Muscle of leg (tissue), 11 donors: ENCODE measurements around the gene BUD13. TPM values are rescaled to one million over a fixed set of nuclear protein-coding genes. Genes with fewer than 3 reads are reported as not detected.
"Not testable (repeated sequence)": the region's sequence is repeated elsewhere in the genome, so short reads cannot be mapped to it uniquely, and the experiment has no call there.

Source experiments
- DNase-seq: peaks from one replicate; pipeline ENCODE4 v3.0.0; 2013
- H3K27ac ChIP-seq: one replicate; pipeline ENCODE4 v1.5.1; 2013; ENCODE audit warnings: mild to moderate bottlenecking, low read length, control low read depth
- H3K27me3 ChIP-seq: one replicate; pipeline ENCODE4 v1.6.1; 2013; ENCODE audit warnings: low read length; ENCODE audit not compliant: control insufficient read depth, insufficient read depth
- H3K36me3 ChIP-seq: one replicate; pipeline ENCODE4 v1.6.1; 2013; ENCODE audit warnings: low read length; ENCODE audit not compliant: control insufficient read depth, insufficient read depth
- H3K4me1 ChIP-seq: one replicate; pipeline ENCODE4 v1.6.1; 2013; ENCODE audit warnings: low read length; ENCODE audit not compliant: control insufficient read depth, insufficient read depth
- H3K4me3 ChIP-seq: one replicate; pipeline ENCODE4 v1.5.1; 2013; ENCODE audit warnings: low read length, control low read depth
- H3K9me3 ChIP-seq: replicated peaks from 2 replicates; pipeline ENCODE4 v1.6.1; 2013; ENCODE audit warnings: low read depth, low read length; ENCODE audit not compliant: control insufficient read depth
- WGBS: methylation state at CpG from one replicate; pipeline ENCODE4 v1.1.5; 2013; ENCODE audit warnings: missing lambda C conversion rate; ENCODE audit not compliant: insufficient coverage; 5-methylcytosine and 5-hydroxymethylcytosine counted together
- polyA plus RNA-seq, 8 donors: library from polyadenylated mRNA; unstranded; fragments of 120-200 nt; gene quantifications; one replicate each; pipeline versions ENCODE4 v1.2.1 to v1.2.3, GENCODE V29; 2013; ENCODE audit warnings: inconsistent platforms in 1 of 8, low replicate concordance in 1 of 8; ENCODE audit not compliant: insufficient read length in 8 of 8, insufficient read depth in 1 of 8
- total RNA-seq: library from RNA; stranded (reverse); fragments of 120-200 nt; gene quantifications from one replicate; pipeline ENCODE4 v1.2.4, GENCODE V29; 2013

BUD13 gene
- total and polyA plus RNA-seq, 9 donors: 17.6 to 23.7 (median 19.2) TPM

- 80% methylated on average over 1 of the region's 3 CpGs for WGBS
- no peak overlapping the region for H3K4me3 ChIP-seq
Measured at GRCh38 chr11:116811194-116811593, 38.4 kb upstream of the BUD13 start.

DNA sequence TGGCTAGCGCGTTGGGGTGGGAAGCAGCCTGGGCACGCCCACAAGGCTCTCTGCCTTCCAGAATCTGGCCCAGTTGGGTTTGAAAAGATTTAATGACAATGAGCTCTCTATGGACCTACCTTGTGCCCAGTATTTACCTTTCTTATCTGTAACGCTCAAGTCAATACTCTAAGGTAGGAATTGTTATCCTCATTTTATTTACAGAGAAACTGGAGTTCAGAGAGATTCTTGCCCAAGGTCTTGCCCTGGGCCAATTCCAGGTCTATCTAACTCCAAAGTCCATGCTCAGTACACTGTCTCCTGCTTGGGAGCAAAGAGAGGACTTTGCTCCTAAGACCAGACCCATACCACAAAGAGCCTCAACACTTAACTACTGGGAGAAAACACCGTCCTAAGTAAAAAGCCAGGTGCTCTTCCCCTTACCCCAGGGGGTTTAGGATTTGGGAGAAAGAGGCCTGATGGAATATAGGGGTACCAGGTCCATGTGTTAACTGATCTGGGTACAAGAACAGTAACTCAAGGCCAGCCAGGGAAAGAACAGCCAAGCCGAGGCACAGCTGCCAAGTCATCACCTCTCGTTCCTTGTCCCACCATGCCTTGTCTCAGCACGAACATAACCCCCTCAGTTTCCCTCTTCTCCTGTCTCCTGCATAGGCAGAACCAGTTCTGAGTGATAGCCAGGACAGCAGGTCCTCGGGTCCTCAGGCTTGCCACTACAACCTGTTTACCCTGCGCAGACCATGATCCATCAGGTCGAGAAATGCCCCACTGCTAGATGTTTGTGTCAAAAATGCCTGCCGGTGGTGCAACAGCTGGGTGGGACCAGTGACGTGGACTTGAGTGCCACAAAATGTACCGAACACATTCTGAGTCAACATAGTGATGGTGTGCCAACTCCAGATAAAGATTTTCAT, 35.7 kb upstream of the BUD13 start:
- Histone ChIP-seq H3K27ac (no peak overlapping the region), H3K27me3 (peaks cover 5% of the 10 kb centered on the region), H3K36me3 (no peaks in the 10 kb centered on the region), H3K4me1 (no peaks in the 10 kb centered on the region), H3K9me3 (no peaks in the 10 kb centered on the region), H3K4me3 (no peak overlapping the region)
- WGBS: 83% methylated on average over 4 of the region's 14 CpGs
- DNase-seq: no peak

More at GRCh38 chr11:116811194-116811593, 38.4 kb upstream of the BUD13 start:
- Histone ChIP-seq H3K9me3 (no peaks in the 10 kb centered on the region), H3K27ac (no peak overlapping the region), H3K36me3 (no peaks in the 10 kb centered on the region), H3K4me1 (no peaks in the 10 kb centered on the region), H3K27me3 (peaks cover 5% of the 10 kb centered on the region)
- no peak for DNase-seq

GRCh38 chr11:116807601-116808261, 34.9 kb upstream of the BUD13 start:
- Histone ChIP-seq H3K4me3 (no peak overlapping the region), H3K4me1 (no peaks in the 10 kb centered on the region), H3K27me3 (no peaks in the 10 kb centered on the region), H3K36me3 (no peaks in the 10 kb centered on the region), H3K9me3 (no peaks in the 10 kb centered on the region), H3K27ac (no peak overlapping the region)
- DNase-seq: no peak
- WGBS: 83% methylated on average over 4 of the region's 6 CpGs

GRCh38 chr11:116804001-116804400, 31.2 kb upstream of the BUD13 start:
- Histone ChIP-seq H3K9me3 (no peaks in the 10 kb centered on the region), H3K27me3 (peaks cover 2% of the 10 kb centered on the region), H3K4me3 (no peak overlapping the region), H3K36me3 (no peaks in the 10 kb centered on the region), H3K27ac (no peak overlapping the region), H3K4me1 (no peaks in the 10 kb centered on the region)
- no peak for DNase-seq
- WGBS: 20% methylated on average over 1 of the region's 3 CpGs

DNA sequence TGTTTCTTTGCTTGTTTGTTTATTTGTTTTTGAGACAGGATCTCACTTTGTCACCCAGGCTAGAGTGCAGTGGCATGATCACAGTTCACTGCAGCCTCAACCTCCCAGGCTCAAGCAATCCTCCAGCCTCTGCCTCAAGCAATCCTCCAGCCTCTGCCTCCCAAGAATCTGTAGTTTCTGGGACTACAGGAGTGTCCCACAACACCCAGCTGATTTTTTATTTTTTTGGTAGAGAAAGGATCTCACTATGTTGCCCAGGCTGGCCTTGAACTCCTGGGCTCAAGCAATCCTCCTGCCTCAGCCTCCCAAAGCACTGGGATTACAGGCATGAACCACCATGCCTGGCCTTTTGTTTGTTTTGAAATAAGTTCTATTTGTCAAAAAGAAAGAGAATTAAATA, 28.9 kb upstream of the BUD13 start:
- not testable (repeated sequence) for H3K4me1 ChIP-seq, H3K4me3 ChIP-seq, H3K9me3 ChIP-seq, DNase-seq, H3K36me3 ChIP-seq, H3K27me3 ChIP-seq, H3K27ac ChIP-seq

- WGBS: no CpG with 5 or more reads among the region's 2 CpGs
- Histone ChIP-seq H3K4me3 (no peak overlapping the region), H3K4me1 (no peaks in the 10 kb centered on the region), H3K36me3 (no peaks in the 10 kb centered on the region), H3K27me3 (peaks cover 4% of the 10 kb centered on the region), H3K27ac (no peak overlapping the region), H3K9me3 (no peaks in the 10 kb centered on the region)
- no peak for DNase-seq
Measured at GRCh38 chr11:116800610-116801009, 27.8 kb upstream of the BUD13 start.

DNA sequence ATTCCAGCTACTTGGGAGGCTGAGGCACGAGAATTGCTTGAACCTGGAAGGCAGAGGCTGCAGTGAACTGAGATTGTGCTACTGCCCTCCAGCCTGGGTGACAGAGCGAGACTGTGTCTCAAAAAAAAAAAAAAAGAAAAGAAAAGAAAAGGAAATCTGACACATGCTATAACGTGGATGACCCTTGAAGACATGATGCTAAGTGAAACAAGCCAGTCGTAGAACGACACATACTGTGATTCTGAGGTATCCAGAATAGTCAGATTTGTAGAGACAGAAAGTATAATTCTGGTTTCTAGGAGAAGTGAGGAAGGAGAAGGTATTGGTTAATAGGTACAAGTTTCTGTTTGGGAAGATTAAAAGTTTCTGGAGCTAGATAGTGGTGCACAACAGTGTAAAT, 25.6 kb upstream of the BUD13 start:
- Histone ChIP-seq H3K4me3 (no peak overlapping the region), H3K36me3 (no peaks in the 10 kb centered on the region), H3K9me3 (no peaks in the 10 kb centered on the region), H3K4me1 (no peaks in the 10 kb centered on the region), H3K27ac (no peak overlapping the region), H3K27me3 (peaks cover 4% of the 10 kb centered on the region)
- DNase-seq: no peak
- 79% methylated on average over 5 of the region's 5 CpGs for WGBS

- H3K27ac ChIP-seq: no peak overlapping the region
- no CpG with 5 or more reads among the region's 5 CpGs for WGBS
- no peaks in the 10 kb centered on the region for H3K9me3 ChIP-seq
- H3K4me3 ChIP-seq: no peak overlapping the region
- no peaks in the 10 kb centered on the region for H3K4me1 ChIP-seq
- no peaks in the 10 kb centered on the region for H3K36me3 ChIP-seq
- no peak for DNase-seq
- peaks cover 4% of the 10 kb centered on the region for H3K27me3 ChIP-seq
Measured at GRCh38 chr11:116797816-116798215, 25.0 kb upstream of the BUD13 start.

GRCh38 chr11:116796548-116796947, 23.8 kb upstream of the BUD13 start:
- Histone ChIP-seq H3K4me3 (no peak overlapping the region), H3K9me3 (no peaks in the 10 kb centered on the region), H3K4me1 (peaks cover under 1% of the 10 kb centered on the region), H3K36me3 (no peaks in the 10 kb centered on the region), H3K27ac (no peak overlapping the region), H3K27me3 (peaks cover 4% of the 10 kb centered on the region)
- no CpG with 5 or more reads among the region's 1 CpG for WGBS
- no peak for DNase-seq

- Histone ChIP-seq H3K4me1 (peaks cover 4% of the 10 kb centered on the region), H3K27me3 (peaks cover 2% of the 10 kb centered on the region), H3K9me3 (no peaks in the 10 kb centered on the region), H3K36me3 (no peaks in the 10 kb centered on the region), H3K27ac (no peak overlapping the region), H3K4me3 (no peak overlapping the region)
- DNase-seq: no peak
- 62% methylated on average over 2 of the region's 2 CpGs for WGBS
Measured at GRCh38 chr11:116794851-116795250, 22.1 kb upstream of the BUD13 start.
